Occipital lobe (tissue), 2 donors: Measurements from ENCODE around the gene ZSCAN23. TPM values are rescaled to one million over a fixed set of nuclear protein-coding genes. Genes with fewer than 3 reads are reported as not detected.
"Not testable (repeated sequence)": the region's sequence is repeated elsewhere in the genome, so short reads cannot be mapped to it uniquely, and the experiment has no call there.

Experiments used
- DNase-seq: peaks from one replicate; lab custom pipeline; 2025; lab: John Stamatoyannopoulos, UW
- total RNA-seq: library from RNA; depleted of rRNA; stranded (reverse); fragments of >200 nt; gene quantifications from one replicate; pipeline ENCODE4 v1.2.3, GENCODE V29; 2014

Gene ZSCAN23
- total RNA-seq, 1 donor from 2014 or later: 16.2 TPM

GRCh38 chr6:28442586-28442985 lies 705 bp downstream of the ZSCAN23 start:
- no peak for DNase-seq

DNA sequence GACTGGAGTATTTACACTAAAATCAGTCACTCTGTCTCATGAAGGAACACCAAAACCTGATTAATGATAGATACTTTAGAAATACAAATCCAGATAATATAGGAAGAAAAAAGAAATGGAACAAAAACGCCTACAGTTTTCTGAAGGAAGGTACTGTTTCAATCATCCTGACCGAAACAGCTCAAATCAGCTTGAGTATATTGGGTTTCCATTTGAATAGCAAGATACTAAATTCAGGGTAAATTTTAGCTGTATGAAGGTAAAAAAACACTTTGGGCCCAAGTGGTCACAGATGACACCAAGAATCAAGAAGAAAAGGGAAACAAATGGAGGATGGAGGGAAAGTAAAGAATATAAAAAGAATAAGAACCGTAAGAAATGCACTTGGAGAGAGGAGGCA lies 6.9 kb downstream of the ZSCAN23 start:
- DNase-seq: no peak

DNA sequence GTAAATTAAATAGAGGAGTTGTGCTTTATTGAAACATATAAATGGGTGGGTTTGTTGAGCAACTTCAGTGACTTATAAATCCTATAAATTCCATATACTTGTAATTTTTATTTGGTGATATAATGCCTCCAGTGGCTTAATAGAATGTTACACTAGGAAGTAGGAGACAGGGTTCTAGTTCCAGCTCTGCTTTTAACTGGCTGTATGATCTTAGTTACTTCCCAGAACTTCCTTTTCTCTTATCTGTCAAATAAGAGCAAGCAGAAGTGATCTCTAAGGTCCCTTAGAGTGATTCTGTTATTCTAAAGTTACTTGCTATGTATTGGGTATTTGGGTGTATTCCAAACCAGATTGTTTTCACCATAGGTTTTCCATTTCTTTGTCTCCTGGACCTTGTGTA lies 10.2 kb downstream of the ZSCAN23 start:
- DNase-seq: no peak

DNA sequence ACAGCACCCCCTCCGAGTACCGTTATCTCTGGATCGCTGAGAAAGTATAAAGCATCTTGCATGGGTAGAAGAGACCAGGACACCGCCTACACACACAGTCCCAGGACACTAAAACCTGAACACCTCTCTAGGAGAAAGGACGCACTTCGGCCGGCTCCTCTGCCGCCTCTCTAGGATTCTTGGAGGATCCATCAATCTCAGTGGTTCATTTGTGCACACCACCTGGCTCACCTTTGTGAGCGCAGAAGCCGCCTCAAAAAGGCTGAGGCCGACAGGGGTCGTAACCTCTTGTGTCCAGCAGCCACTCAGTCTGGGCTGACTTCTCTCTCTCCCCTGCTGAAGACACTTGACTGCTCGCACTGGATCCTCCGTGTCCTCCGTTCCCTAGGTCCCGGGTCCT lies 13.5 kb downstream of the ZSCAN23 start:
- DNase-seq: no peak

DNA sequence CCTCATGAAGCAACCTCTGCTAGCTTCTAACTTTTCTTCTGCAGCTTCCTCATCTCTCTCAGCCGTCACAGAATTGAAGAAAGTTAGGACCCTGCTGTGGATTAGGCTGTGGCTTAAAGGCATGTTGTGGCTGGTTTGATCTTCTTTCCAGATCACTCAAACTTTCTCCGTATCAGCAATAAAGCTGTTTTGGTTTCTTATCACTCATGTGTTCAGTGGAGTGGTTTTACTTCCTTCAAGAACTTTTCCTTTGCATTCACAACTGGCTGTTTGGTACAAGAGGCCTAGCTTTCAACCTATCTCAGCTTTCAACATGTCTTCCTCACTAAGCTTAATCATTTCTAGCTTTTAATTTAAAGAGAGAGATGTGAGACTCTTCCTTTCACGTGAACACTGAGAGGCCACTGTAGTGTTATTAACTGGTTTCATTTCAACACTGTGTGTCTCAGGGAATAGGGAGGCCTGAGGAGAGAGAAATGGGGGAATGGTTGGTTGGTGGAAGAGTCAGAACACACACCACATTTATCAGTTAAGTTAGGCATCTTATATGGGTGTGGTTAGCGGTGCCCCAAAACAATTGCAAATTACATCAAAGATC lies 17.2 kb downstream of the ZSCAN23 start:
- DNase-seq: no peak

GRCh38 chr6:28424163-28424562 lies 19.1 kb downstream of the ZSCAN23 start:
- DNase-seq: no peak

GRCh38 chr6:28423546-28423945 lies 19.7 kb downstream of the ZSCAN23 start:
- no peak for DNase-seq

DNA sequence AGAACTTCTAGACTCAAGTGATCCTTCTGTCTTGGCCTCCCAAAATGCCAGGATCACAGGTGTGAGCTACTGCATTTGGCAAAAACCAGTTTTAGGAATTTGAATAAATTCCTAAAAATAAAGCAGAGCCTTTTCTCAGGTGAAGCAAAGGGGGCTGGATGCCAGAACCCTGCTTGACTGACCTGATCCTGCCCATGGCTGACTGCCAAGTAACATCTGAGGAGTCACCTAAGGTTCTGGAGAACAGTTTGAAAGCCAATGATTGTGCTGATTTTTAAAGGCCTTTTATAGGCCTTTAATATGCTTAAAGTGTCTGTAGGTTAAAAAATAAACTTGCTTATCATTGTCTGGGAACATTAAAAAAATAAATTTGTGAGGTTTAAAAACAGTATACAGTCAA lies 29.6 kb downstream of the ZSCAN23 start:
- DNase-seq: no peak

DNA sequence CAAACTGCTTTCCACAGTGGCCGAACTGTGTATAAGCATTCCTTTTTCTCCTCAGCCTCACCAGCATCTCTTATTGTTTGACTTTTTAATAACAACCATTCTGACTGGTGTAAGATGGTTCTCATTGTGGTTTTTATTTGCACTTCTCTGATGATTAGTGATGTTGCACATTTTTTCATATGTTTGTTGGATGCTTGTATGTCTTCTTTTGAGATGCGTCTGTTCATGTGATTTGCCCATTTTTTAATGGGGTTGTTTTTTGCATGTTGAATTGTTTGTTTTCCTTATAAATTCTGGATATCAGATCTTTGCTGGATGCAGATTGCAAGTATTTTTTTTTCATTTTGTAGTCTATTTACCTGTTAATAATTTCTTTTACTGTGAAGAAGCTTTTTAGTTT lies 32.5 kb downstream of the ZSCAN23 start:
- no peak for DNase-seq

DNA sequence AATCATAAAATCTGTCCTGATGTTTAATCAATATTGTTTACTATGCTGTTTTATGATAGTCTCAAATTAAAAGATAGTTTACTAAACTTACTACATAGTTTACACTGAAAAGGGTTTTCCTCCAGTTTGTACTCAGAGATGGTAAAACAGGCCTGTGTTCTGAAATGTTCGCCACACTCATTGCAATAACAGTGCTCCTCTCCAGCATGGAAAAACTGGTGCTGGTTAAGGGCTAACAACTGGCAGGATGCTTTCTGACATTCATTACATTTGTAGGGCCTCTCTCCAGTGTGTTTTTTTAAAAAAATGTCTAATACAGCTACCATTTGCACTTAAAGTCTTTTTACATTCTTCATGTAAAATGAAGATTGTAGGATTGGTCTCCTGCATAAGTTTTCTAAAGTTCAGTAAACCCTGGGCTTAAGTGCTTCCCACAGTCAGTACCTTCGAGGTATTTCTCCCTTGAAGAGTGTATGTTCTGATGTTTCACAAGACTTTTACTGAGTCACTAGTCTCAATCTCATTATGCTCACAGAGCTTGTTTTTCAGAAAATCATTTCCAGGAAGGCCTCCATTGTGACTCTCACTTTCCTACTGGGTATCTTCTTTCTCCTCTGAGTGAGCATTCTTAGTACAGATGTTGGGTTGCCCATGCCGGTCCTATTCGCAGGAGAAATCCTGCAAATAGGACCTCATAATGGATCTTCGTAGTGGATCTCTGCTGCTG lies 35.1 kb downstream of the ZSCAN23 start:
- DNase-seq: no peak

GRCh38 chr6:28407401-28407800 lies 35.9 kb downstream of the ZSCAN23 start:
- no peak for DNase-seq

- not testable (repeated sequence) for DNase-seq
Measured at GRCh38 chr6:28403923-28404322, 39.4 kb downstream of the ZSCAN23 start.

DNA sequence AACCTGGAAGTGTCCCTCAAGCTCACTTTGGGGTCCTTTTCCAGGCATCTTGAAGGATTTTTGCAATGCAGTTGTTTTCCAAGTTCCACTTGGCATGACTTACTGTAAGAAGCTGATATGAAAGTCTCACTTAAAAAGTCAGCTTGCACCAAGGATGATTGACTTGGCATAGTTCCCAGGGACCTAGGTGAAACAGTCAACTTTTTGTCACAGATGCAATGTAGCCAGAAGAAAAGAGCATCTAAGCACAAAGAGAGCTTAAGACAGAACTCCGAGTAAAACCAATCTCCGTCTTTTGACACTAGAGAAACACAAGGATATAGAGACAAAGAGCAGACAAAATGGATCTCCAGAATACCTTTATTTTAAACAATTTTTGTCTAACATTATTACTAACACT lies 41.1 kb downstream of the ZSCAN23 start:
- no peak for DNase-seq

GRCh38 chr6:28401172-28401571 lies 42.1 kb downstream of the ZSCAN23 start:
- DNase-seq: no peak

GRCh38 chr6:28400122-28400451 lies 43.2 kb downstream of the ZSCAN23 start:
- DNase-seq: no peak

GRCh38 chr6:28399350-28400121 lies 43.8 kb downstream of the ZSCAN23 start, which contains the start of gene ZSCAN12:
ZSCAN12 (minus strand) TSS chr6:28399747; CDS start chr6:28398405, 1,342 bp downstream.
- DNase-seq: peak; percentile 84

GRCh38 chr6:28395918-28396317 lies 47.4 kb downstream of the ZSCAN23 start:
- DNase-seq: no peak

- DNase-seq: no peak
Measured at GRCh38 chr6:28393912-28394662, 49.2 kb downstream of the ZSCAN23 start.

DNA sequence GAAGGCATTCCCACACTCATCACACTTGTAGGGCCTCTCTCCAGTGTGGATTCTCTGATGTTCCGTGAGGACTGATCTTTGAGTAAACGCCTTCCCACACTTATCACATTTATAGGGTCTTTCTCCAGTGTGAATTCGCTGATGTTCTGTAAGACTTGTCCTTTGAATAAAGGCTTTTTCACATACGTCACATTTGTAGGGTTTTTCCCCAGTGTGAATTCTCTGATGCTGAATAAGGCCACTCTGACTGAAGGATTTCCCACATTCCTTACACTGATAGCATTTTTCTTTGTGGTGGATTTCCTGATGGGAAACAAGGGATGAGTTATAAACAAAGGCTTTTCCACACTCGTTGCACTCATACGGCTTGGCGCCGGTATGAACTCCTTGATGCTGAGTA lies 52.6 kb downstream of the ZSCAN23 start:
- no peak for DNase-seq

DNA sequence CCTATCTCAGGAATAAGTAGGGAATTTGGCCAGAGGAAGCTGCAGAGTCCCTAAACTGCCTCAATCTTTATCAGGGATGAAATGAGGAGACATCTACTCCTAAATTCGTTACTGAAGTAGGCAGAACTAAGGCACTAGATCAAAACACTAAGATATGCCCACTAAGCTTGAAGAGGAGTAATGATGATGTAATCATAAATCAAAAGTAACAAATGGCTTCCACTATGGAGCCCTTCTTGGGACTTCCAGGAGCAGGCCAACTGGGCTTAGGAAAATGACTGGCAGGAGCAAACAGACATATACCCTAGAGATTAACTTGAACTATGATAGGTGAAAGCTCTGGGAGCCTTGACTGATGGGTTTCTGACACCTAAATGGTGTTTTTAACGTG lies 59.2 kb downstream of the ZSCAN23 start:
- DNase-seq: no peak

DNA sequence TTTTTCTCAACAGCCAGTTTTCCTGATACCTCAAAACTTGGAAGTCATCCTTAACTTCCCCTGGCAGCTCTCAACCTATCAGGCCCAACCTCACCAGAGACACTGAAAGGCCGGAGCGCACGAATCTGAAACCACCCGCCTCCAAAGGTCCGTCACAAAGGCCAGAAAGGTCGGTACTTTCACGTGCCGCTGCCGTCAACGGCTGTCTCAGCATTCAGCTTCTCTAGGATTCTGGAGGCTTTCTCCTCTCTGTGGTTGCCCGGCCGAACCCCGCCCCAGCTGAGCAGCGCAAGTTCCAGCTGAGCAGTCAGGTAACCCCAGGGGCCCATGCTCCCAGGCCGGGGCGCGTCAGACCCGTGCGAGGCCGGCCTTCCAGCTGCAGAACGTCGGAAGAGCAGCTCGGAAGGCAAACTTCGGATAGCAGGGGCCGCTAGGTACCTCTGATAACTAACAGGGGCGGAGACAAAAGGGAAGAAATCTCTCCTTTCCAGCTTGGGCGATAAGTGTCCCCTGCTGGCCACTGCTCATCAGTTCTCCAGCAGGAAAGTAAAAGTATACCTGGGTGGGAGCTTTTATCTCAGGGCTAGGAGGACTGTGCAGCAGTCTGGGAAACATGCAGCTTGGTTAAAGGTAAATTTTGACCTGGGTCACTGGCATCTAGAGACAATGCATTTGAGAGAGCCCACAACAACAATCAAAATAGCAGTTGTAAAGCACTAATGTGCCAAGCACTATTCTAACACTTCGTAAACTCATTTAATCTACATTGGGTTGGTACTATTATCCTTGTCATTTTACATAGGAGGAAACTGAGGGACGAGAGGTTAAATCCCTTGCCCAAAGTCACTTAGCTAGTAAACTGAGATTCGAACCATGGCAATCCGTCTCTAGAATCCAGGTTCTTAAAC lies 59.8 kb downstream of the ZSCAN23 start:
- DNase-seq: peak; percentile 62
